ENCODE data around the gene OR2A25.

Gene OR2A25

GRCh38 chr7:144085978-144086377, 16.4 kb downstream of the OR2A25 start, which contains the start of gene OR2A12:
Gene OR2A12 (plus strand): TSS chr7:144086278. CDS start chr7:144095108, 8,830 bp downstream.
- DNase-seq, result no peak

- no peak for DNase-seq
Measured at GRCh38 chr7:144086730-144087129, 17.1 kb downstream of the OR2A25 start.

GRCh38 chr7:144087230-144087629, 17.6 kb downstream of the OR2A25 start:
- DNase-seq, result no peak

GRCh38 chr7:144090667-144091066, 21.1 kb downstream of the OR2A25 start:
- DNase-seq, result no peak

GRCh38 chr7:144098776-144099175, 29.2 kb downstream of the OR2A25 start:
- no peak for DNase-seq

GRCh38 chr7:144100607-144101006, 31.0 kb downstream of the OR2A25 start:
- no peak for DNase-seq

GRCh38 chr7:144102041-144102440, 32.4 kb downstream of the OR2A25 start:
- no peak for DNase-seq

GRCh38 chr7:144105211-144105610, 35.6 kb downstream of the OR2A25 start:
- no peak for DNase-seq

GRCh38 chr7:144109283-144109682, 39.7 kb downstream of the OR2A25 start, which contains the start of gene OR2A2:
Gene OR2A2 (plus strand): TSS chr7:144109583. CDS start chr7:144109583, 0 bp downstream.
- no peak for DNase-seq

GRCh38 chr7:144110272-144110671, 40.7 kb downstream of the OR2A25 start:
- DNase-seq, result no peak

- no peak for DNase-seq
Measured at GRCh38 chr7:144113651-144114050, 44.0 kb downstream of the OR2A25 start.

- DNase-seq, result no peak
Measured at GRCh38 chr7:144118341-144118740, 48.7 kb downstream of the OR2A25 start.

- DNase-seq, result no peak
Measured at GRCh38 chr7:144122876-144123275, 53.3 kb downstream of the OR2A25 start, which contains the start of gene OR2A14. Gene OR2A14 (plus strand): TSS chr7:144123176. CDS start chr7:144129113, 5,937 bp downstream.

All from DMS 273 treated with DMSO at 0.1 percent for 48 hours (cell line).